Activated CD4-positive, alpha-beta T cell treated with anti-CD3 and anti-CD28 coated beads, Interleukin-2, Interleukin-4, amounts not matched to agents 100 ng/mL and 50 ng/mL, durations not matched to agents 16 hours and 8 hours (primary cell): Measurements from ENCODE around the gene TMEM62.

Source experiments
- DNase-seq: peaks from one replicate; pipeline ENCODE4 v3.0.0-alpha.2; 2020; ENCODE audit warnings: low spot score

Gene TMEM62

GRCh38 chr15:43133430-43134156, at the start of gene TMEM62:
Gene TMEM62 (plus strand): TSS chr15:43133586. CDS start chr15:43133803, 217 bp downstream.
- peak; percentile 80 for DNase-seq

GRCh38 chr15:43085921-43086320, 47.5 kb upstream of the TMEM62 start:
- no peak for DNase-seq

- no peak for DNase-seq
These were observed 46.8 kb upstream of the TMEM62 start for GRCh38 chr15:43086551-43086950.

GRCh38 chr15:43091859-43092258, 41.5 kb upstream of the TMEM62 start:
- no peak for DNase-seq

GRCh38 chr15:43093026-43093425, 40.4 kb upstream of the TMEM62 start:
- DNase-seq = no peak

- DNase-seq = no peak
These were observed 38.9 kb upstream of the TMEM62 start for GRCh38 chr15:43094416-43095030.

- no peak for DNase-seq
These were observed 38.1 kb upstream of the TMEM62 start for GRCh38 chr15:43095243-43095642.

- DNase-seq = no peak
These were observed 37.6 kb upstream of the TMEM62 start for GRCh38 chr15:43095708-43096347.

GRCh38 chr15:43096411-43096810, 37.0 kb upstream of the TMEM62 start:
- DNase-seq = no peak

- DNase-seq = no peak
These were observed 34.1 kb upstream of the TMEM62 start for GRCh38 chr15:43099105-43099845.

- no peak for DNase-seq
These were observed 32.4 kb upstream of the TMEM62 start for GRCh38 chr15:43100971-43101370.

- no peak for DNase-seq
These were observed 31.2 kb upstream of the TMEM62 start for GRCh38 chr15:43102187-43102586.

GRCh38 chr15:43103907-43104306, 29.5 kb upstream of the TMEM62 start:
- DNase-seq = no peak

- DNase-seq = no peak
These were observed 29.0 kb upstream of the TMEM62 start for GRCh38 chr15:43104426-43104825.

GRCh38 chr15:43105077-43105736, 28.2 kb upstream of the TMEM62 start:
- peak; percentile 28 for DNase-seq

- DNase-seq = peak; percentile 94
These were observed 27.5 kb upstream of the TMEM62 start, which contains the start of gene UBR1 for GRCh38 chr15:43105778-43106485. Gene UBR1 (minus strand): TSS chr15:43106038. CDS start chr15:43106022, 16 bp downstream.

GRCh38 chr15:43106486-43106829, 26.9 kb upstream of the TMEM62 start:
- DNase-seq = no peak

- DNase-seq = no peak
These were observed 25.6 kb upstream of the TMEM62 start for GRCh38 chr15:43107751-43108150.

- DNase-seq = no peak
These were observed 22.0 kb upstream of the TMEM62 start for GRCh38 chr15:43111354-43111753.

GRCh38 chr15:43118286-43118685, 15.1 kb upstream of the TMEM62 start:
- no peak for DNase-seq

- no peak for DNase-seq
These were observed 14.6 kb upstream of the TMEM62 start for GRCh38 chr15:43118829-43119228.
